Cerebellar nuclear complex (tissue), 1 donor: ENCODE results near the gene TTLL5.

Experiments
- DNase-seq, 2 experiments: peaks; one replicate each; lab custom pipeline; 2025; lab: John Stamatoyannopoulos, UW

Gene TTLL5, protein sequence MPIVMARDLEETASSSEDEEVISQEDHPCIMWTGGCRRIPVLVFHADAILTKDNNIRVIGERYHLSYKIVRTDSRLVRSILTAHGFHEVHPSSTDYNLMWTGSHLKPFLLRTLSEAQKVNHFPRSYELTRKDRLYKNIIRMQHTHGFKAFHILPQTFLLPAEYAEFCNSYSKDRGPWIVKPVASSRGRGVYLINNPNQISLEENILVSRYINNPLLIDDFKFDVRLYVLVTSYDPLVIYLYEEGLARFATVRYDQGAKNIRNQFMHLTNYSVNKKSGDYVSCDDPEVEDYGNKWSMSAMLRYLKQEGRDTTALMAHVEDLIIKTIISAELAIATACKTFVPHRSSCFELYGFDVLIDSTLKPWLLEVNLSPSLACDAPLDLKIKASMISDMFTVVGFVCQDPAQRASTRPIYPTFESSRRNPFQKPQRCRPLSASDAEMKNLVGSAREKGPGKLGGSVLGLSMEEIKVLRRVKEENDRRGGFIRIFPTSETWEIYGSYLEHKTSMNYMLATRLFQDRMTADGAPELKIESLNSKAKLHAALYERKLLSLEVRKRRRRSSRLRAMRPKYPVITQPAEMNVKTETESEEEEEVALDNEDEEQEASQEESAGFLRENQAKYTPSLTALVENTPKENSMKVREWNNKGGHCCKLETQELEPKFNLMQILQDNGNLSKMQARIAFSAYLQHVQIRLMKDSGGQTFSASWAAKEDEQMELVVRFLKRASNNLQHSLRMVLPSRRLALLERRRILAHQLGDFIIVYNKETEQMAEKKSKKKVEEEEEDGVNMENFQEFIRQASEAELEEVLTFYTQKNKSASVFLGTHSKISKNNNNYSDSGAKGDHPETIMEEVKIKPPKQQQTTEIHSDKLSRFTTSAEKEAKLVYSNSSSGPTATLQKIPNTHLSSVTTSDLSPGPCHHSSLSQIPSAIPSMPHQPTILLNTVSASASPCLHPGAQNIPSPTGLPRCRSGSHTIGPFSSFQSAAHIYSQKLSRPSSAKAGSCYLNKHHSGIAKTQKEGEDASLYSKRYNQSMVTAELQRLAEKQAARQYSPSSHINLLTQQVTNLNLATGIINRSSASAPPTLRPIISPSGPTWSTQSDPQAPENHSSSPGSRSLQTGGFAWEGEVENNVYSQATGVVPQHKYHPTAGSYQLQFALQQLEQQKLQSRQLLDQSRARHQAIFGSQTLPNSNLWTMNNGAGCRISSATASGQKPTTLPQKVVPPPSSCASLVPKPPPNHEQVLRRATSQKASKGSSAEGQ (N-terminal part only)

DNA sequence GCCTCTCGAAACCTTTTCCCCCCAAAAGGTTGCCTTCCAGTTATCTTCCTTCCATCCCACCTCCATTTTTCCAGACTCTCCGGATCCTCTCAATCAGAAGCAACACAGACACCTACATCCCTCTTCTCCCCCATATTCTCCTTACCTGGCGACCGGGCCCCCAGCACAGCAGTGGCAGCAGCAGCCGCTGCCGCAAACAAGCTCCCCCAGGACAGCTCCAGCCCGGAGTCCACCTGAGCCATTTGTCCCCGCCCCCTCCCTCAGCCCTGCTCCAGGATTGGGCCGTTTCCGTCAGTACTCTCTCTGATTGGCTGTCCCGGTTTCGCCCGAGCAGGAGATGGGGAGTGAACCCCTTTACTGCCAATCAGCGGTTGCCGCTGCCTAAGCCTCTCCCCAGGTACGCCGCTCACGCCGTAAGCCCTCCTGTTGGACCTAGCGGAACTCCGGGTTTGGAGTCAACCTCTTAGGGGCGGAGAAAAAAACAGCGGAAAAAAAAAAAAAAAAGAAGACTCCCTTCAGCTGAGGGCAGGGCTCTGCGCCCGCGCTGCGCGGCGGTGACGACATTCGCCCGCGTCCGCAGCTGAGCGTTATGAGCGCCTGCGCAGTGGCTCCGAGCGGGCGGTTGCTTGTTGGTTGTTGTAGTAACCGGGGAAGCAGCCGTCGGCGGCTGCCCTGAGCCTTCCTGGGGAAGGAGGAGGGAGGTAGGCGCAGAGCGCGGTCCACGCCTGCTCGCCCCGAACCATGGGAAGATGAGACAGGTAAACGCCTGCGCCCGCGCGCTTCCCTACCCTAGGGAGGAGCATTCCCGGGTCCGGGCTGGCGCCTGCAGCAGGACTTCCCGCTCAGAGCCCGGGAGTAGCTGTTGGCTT is at the start of gene TTLL5, which contains the start of gene ERG28:
Gene TTLL5, plus strand, starts transcription at position 617 of the 869 bp plus-strand sequence. CDS start 1,904 bp downstream, outside the sequence.
Gene ERG28, minus strand, starts transcription at position 247 of the 869 bp plus-strand sequence. CDS start 3,374 bp downstream, outside the sequence.
- DNase-seq: peak; percentile 94 to 99

DNA sequence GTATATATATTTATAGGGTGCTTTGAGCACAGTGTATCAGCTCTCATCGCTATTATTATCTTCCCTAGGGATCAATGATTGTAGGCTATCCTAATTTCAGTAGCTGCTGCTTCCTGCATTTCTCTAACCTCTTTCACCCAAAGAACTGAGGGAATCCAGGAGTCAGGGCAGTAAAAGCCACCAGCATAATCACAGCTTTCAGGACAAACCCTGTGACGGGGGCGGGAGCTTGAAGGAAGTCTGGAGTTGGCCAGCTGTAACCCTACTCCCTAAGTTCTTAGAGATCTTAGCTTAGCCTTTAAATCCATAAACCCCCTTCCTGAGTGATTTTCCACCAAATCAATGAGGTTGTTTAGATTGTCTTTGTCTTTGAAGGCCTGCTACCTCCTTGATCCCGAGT is 48.9 kb upstream of the TTLL5 start:
- no peak for DNase-seq

DNA sequence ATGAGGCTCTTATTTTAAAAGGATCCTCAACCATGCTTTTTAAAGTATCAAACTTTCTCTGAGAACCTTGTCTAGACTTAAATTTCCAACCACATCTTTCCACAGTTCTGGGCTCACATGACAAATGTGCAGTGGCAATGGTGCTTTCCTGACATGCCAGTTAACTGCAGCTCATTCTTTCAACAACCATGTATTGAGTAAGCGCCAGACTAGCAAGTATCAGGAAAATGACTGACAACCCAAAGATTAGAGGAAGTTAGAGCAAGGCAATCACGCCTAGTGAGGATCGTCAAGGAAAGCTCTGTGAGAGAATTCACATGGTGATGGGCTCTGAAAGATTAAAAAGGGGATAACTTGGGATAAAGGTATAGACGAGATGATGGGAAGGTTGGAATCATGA is 46.9 kb upstream of the TTLL5 start:
- DNase-seq: no peak

DNA sequence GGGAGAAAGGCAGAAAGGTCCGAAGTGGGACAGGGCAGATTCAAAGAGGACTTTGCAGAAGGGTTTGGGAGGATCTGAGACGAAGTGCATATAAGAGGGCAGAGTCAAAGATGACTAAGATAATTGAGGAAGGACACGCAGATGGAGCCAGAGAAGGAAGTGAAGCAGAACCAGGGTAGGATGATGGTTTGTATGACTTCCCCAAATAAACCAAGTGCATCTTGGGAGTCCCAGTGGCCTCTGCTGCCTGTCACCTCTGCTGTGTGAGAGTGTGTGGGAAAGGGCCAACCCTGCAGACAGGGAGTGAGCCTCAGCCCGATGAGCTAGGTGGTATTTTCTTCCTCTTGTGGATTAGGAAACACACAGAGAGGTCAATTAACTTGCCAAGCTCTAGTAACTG is 45.8 kb upstream of the TTLL5 start:
- DNase-seq: no peak

DNA sequence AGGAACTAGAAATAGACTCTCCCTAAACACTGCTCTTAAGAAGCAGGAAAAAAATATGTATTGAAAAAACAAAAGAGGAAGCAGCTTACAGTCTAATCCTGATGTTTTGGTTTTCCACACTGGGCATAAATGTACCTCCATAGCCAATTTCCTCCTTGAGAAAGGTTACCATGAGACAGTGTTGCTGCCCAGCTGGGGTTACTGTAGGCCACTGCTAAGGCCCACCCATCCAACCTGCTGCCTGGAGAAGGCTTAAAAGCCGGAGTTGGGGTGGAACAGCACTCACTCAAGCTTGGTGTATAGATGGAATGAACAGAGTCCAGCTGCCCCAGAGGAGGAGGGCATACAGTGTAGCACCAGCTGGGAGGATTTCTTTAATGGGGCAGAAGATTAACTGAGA is 41.5 kb upstream of the TTLL5 start:
- DNase-seq: no peak

DNA sequence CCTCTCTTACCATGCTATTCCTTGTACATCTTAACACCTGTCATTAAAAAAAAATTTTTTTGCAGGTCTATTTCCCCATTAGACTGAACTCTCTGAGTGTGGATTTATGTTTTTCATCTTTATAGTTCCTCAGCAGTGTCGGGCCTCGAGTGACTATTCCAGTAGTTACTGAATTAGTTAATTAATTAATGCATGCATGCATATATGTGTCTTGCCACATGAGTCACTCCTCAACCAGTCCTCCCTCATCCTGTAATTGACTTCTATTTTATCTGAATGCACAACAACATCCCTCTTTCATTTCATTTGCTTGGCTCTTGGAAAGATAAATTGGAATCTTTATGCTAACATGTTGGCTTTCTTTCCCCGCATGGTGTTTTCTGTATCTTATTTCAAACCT is 36.0 kb upstream of the TTLL5 start:
- DNase-seq: no peak

DNA sequence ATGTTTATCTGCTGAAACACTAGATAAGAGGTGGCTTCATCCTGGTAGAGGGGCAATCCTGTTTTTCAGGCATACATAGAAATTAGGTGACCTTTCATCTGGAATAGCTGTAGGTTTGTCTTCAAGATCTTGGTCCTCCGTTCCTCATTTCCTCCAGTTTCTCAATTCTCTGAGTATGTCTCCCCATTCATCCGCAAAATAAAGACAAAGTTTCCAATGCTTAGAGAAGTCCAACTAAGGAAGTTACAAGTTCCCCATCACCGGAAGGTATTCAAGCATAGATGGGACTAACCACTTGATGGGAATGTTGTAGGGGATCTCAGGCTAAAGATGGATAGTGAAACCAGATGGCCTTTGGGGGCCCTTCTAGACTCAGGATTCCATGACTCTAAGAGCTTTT is 34.6 kb upstream of the TTLL5 start:
- no peak for DNase-seq

DNA sequence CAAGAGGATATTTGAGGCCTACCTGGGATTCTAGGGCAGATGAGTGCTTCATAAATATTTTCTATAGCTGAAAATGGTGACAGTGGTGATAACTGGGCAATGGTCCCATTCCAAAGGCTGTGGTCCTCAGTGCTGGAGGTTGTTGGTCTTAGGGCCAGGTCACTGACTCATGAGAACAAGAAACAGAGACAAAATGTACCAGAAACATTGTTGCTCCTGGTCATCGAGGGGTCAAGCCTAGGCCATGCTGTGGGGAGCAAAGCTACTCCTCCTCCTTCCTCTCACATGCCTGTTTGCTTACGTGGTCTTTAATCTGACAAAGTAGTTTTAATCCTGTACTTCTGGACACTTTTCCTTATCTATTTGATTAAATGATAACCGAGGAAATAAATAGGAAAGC is 34.2 kb upstream of the TTLL5 start:
- DNase-seq: no peak

DNA sequence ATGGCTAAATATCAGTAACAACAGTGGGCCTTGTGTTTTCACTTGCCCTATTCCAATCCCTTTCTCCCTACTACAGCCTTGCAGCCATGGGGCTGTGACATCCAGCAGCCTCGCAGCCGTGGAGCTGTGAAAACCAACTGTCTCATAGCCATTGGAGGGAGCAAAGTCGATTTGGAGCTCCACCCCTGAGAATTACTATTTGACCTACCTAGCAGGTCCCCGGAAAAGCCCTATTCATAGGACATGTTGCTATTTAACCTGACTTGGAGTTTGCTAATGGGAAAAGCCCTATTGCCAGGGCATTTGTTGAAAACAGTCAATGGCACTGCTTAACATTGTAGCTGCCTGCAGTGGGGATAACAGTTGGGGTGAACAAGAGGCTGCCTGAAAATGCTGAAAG is 33.6 kb upstream of the TTLL5 start:
- DNase-seq: no peak

DNA sequence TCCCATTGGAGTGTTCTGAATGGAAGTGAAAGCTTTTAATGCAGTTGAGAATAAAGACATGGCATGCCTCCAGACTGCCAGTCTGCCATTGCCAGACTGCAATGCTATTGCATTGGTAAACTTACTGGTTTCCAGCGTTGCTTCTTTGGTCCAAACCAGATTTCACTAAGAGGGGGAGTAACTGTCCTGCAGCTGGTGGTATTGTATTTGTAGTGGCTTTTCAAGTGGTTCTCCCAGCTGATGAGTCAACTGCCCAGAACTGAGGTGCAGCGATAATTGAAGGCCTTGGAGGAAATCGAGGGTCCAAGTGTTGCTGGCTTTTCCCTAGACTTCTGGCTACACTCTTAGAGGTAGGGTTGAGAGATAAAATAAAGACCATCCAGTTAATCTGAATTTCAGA is 32.2 kb upstream of the TTLL5 start:
- DNase-seq: no peak

DNA sequence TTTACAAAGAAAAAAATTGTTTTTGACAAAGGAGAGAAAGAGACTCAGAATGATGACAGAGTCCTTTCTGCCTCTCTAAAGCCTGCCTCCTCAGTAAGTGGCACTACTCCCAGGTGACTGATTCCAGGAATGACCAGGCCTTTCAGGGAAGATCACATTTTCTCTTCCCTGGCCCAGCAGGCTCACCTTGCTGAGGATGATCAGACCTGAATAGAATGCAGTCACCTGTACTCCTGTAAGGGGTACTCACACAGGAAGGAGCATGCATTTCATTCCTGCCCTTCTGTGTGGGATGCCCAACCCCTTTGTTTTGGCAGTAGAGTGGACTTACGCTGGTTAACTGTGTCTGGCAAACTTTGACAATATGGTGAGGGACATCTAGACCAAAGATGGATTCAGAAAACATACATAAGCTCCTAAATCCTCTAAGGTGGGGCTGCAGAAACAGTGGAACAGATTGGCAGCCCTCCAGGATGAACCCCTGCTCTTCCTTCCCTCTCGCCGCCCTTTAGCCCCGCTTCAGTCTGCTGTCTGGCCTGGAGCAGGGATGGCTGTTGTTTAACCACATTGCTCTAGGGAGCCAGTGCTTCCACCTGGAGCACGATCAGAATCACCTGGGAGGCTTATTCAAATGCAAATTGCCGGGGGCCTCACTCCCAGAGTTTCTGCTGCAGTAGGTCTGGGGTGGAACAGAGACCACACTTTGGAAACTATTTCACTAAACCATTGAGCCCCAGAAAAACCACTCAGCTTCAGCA is 30.2 kb upstream of the TTLL5 start:
- DNase-seq: no peak

DNA sequence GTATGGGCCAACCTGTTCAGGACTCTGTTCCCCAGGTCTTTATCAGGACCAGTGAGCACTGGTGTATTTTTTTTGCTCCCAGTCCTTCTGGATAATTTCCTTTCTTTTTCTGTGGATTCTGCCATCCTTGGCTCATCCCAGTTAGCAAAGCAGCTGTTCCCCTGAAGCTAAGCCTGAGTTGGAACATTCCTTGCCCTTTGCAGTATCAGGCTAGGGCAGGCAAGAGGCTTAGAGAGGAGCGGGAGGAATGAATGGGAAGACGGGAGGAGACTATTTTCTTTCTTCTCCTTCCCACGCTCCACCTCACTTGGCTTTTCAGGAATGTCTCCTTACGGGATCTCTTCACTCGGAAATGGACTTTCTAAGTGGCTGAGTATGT is 29.6 kb upstream of the TTLL5 start:
- no peak for DNase-seq

DNA sequence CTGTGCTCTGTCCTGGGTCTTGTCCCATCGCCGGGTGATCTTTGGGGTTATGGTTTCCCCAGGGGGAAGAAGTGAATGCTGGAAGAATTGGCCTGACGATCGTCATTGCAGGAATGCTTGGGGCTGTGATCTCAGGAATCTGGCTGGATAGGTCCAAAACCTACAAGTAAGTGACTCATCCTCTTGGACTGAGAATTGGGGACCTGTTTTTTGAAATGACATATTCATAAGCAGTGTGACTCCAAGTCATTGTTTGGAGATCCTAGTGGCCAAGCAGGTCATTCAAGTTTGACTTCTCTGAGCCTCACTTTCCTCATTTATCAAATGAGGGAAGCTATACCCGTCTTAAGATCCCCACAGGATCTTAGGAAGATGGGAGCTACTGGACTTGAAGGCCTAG is 26.2 kb upstream of the TTLL5 start:
- DNase-seq: no peak

DNA sequence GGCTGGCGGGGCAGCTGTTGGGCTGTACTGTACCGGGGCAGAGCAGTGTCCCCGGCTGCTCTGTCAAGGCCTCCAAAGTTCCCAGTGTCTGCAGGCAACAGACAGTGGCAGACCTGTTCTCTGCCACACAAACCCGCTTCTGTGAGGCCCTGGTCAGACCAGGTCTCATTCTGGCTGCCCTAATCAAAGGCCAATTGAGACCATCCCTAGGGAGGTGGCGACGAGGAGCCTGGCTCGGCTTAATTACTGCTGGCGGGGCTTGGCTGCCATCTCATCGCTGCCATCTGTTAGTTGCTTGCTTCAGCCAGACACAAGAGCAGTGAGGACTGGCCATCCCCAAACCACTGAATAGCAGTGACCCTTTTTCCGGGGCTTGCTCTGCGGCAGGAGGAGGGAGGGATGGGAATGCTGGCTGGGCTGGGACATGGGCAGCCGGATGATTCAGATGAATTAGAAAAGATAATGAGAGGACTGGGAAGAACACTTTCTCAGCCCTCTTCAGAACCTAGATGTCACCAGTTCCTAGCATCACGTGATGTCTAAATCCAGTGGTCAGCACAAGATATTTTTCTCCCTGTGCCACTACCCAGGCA is 24.9 kb upstream of the TTLL5 start:
- DNase-seq: no peak

DNA sequence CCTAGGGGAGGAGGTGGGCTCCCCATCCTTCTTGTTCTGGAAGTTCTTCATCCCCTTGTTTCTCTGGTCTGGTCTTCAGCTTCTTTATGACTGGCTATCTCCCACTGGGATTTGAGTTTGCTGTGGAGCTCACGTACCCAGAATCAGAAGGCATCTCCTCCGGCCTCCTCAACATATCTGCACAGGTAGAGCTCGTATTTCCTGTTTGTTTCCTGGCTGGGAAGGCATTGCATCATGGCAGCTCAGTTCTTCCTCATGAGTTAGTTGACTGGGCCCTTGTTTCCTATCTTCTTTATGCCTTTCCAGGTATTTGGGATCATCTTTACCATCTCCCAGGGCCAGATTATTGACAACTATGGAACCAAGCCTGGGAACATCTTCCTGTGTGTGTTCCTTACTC is 20.2 kb upstream of the TTLL5 start:
- DNase-seq: no peak

DNA sequence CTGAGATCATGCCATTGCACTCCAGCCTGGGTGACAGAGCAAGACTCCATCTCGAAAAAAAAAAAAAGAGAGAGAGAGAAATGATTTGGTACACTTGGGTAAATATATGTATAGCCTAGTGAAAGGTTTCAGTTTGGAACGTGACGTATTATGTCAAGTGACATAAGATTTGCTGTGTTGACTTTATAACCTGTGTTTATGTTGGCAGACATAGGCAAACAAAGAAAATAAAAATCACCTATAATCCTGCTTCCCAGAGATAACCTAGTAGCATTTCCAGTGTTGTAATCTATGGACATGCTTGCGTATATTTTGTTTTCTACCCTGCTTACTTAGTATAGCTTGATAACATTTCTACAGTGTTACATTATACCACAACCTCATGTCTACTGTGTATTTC is 17.1 kb upstream of the TTLL5 start:
- DNase-seq: no peak

DNA sequence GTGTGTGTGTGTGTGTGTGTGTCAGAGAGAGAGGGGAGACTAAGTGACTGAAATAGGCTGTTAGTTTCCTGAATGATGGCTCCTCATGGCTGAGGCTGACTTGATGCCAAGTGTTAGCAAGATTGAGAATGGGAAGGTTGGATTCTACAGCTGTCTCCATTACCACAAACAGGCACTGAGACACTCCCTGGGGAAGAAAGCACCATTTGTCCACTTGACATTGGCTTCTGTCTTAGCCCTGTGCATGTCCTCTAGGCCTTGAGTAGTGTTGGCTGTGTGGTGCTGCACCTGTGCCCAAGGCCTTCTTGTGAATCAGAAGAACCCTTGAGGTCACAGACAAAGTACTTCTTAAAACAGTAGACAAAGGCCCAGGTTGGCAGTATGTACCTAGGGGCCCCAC is 16.0 kb upstream of the TTLL5 start:
- no peak for DNase-seq

DNA sequence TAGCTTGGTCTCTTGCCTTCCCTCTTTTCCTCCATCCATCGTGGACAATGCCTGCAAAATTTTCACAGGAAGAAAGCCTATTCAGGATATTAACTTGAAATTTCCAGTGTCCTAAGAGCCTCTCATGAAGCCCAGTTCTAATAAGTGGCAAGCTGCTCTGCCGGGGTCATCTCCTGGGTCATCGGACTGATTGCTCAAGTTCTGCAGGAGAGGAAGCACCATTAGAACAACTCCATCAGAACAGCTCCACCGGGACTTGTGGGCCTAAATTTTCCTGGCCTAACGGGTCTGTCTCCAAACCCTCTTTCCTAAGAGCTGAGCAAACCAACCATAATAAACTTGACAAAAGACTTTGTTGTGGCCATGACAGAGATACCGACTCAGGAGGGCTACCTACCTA is 14.3 kb upstream of the TTLL5 start:
- no peak for DNase-seq

DNA sequence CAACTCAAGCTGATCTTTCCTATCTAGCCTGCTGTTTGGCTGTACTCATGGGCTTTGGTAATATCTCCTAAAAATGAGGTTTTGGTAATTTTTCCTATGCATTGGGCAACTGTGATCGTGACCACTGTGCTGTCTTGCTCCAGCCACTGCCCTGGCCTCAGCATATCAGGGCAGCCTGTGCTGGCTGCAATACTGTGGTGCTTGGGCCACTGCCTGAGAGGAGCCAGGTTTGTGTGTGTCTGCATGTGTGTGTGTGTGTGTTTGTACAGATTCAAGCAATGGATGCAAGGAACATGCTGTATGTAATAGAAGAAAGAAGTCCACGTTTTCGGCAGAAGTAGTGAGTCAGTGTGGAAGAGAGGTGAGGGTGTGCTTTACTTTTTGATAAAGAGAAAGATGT is 13.4 kb upstream of the TTLL5 start:
- DNase-seq: no peak
